H1 (cell line): ENCODE data around the gene RAB43. TPM values are rescaled to one million over a fixed set of nuclear protein-coding genes. Genes with fewer than 3 reads are reported as not detected.
A peak's percentile ranks its signal among the peaks of the same experiment; 100 is the strongest.

Experiments used
- CTCF ChIA-PET: fragments of 300-600 bp; sonication (Branson Sonifier 250); formaldehyde crosslinking; loops from one replicate; lab custom pipeline; 2021; ENCODE audit not compliant: partially characterized antibody; lab: Charles Lee
- POLR2A ChIA-PET: fragments of 300-600 bp; sonication (Branson Sonifier 250); formaldehyde crosslinking; loops from one replicate; lab custom pipeline; 2021; ENCODE audit warnings: inconsistent platforms; ENCODE audit not compliant: partially characterized antibody; lab: Charles Lee
- DNase-seq, 2 experiments: peaks; one replicate each; pipeline versions ENCODE4 v3.0.0 to v3.0.0-alpha.2; 2010 to 2022; ENCODE audit warnings: low spot score in 2 of 2, low read depth in 1 of 2, mixed read lengths in 1 of 2
- FAIRE-seq: peaks from 2 replicates; lab custom pipeline; 2011; peaks lifted over from hg19 to GRCh38; lab: Jason Lieb, UNC
- H2AFZ ChIP-seq: 2 replicates; pipeline ENCODE4 v1.8.1; 2012; ENCODE audit warnings: low read length, inconsistent platforms
- H2AK5ac ChIP-seq: 2 replicates; pipeline ENCODE4 v1.6.1; 2013; ENCODE audit warnings: low read depth, low read length
- H2BK120ac ChIP-seq: replicated peaks from 2 replicates; pipeline ENCODE3; 2013; ENCODE audit warnings: low read depth, low read length, inconsistent platforms
- H2BK12ac ChIP-seq: 2 replicates; pipeline ENCODE4 v1.6.1; 2013; ENCODE audit warnings: low read depth, low read length
- H2BK15ac ChIP-seq: 2 replicates; pipeline ENCODE4 v1.6.1; 2013; ENCODE audit warnings: low read length
- H2BK20ac ChIP-seq: 2 replicates; pipeline ENCODE4 v1.6.1; 2013; ENCODE audit warnings: low read length
- H2BK5ac ChIP-seq: 2 replicates; pipeline ENCODE4 v1.6.1; 2013; ENCODE audit warnings: low read depth, low read length
- H3K14ac ChIP-seq: 2 replicates; pipeline ENCODE4 v1.6.1; 2013; ENCODE audit warnings: inconsistent platforms; ENCODE audit not compliant: insufficient read length
- H3K18ac ChIP-seq: 2 replicates; pipeline ENCODE4 v1.6.1; 2013; ENCODE audit warnings: low read length; ENCODE audit errors: extremely low read depth
- H3K23ac ChIP-seq: 2 replicates; pipeline ENCODE4 v1.6.1; 2013; ENCODE audit warnings: inconsistent platforms; ENCODE audit not compliant: insufficient read length
- H3K23me2 ChIP-seq: 2 replicates; pipeline ENCODE4 v1.6.1; 2013; ENCODE audit warnings: low read depth, low read length
- H3K27ac ChIP-seq: 2 replicates; pipeline ENCODE4 v1.6.1; 2011; ENCODE audit warnings: low read depth, low read length, inconsistent platforms
- H3K27me3 ChIP-seq, 4 experiments: replicated peaks in 1 of 4; 1 replicate in 1 of 4; 2 replicates in 3 of 4; pipeline versions ENCODE4 v1.6.1 to v1.8.1; 2011 to 2013; ENCODE audit warnings: low read length in 3 of 4, mild to moderate bottlenecking in 3 of 4, inconsistent platforms in 2 of 4, mixed read lengths in 2 of 4, moderate library complexity in 1 of 4; ENCODE audit not compliant: control insufficient read depth in 3 of 4, insufficient read depth in 3 of 4; ENCODE audit errors: extremely low read depth in 1 of 4
- H3K36me3 ChIP-seq, 4 experiments: 2 replicates each; pipeline versions ENCODE4 v1.6.1 to v1.8.1; 2011 to 2013; ENCODE audit warnings: mild to moderate bottlenecking in 4 of 4, low read length in 3 of 4, moderate library complexity in 2 of 4, control low read depth in 1 of 4, inconsistent platforms in 1 of 4; ENCODE audit not compliant: insufficient read depth in 4 of 4, control insufficient read depth in 2 of 4
- H3K4ac ChIP-seq: replicated peaks from 2 replicates; pipeline ENCODE3; 2013; ENCODE audit warnings: low read length, low read depth, mixed read lengths, inconsistent platforms; ENCODE audit not compliant: insufficient read length
- H3K4me1 ChIP-seq, 4 experiments: replicated peaks in 1 of 4; 1 replicate in 1 of 4; 2 replicates in 3 of 4; pipeline versions ENCODE4 v1.6.1 to v1.8.1; 2011 to 2013; ENCODE audit warnings: low read length in 3 of 4, inconsistent platforms in 2 of 4, mixed read lengths in 1 of 4; ENCODE audit not compliant: insufficient read depth in 4 of 4, control insufficient read depth in 3 of 4
- H3K4me2 ChIP-seq, 2 experiments: 2 replicates each; pipeline versions ENCODE4 v1.6.1 to v1.8.1; 2011 to 2013; ENCODE audit warnings: low read depth in 2 of 2, low read length in 2 of 2, control low read depth in 1 of 2, inconsistent platforms in 1 of 2, mild to moderate bottlenecking in 1 of 2; ENCODE audit not compliant: insufficient read depth in 1 of 2
- H3K4me3 ChIP-seq, 4 experiments: fragments of 200-600, 300-600 bp in 1 of 4; sonication (generic), shearing (Covaris generic), sonication (Bioruptor Twin) in 1 of 4; 2 replicates each; pipeline versions ENCODE4 v1.5.1 to v1.8.1; 2011 to 2016; ENCODE audit warnings: low read length in 4 of 4, low read depth in 3 of 4, control low read depth in 2 of 4, inconsistent platforms in 2 of 4, mild to moderate bottlenecking in 2 of 4, mixed read lengths in 1 of 4, moderate library complexity in 1 of 4; ENCODE audit not compliant: insufficient read depth in 2 of 4; ENCODE audit errors: extremely low read depth in 1 of 4
- H3K56ac ChIP-seq: replicated peaks from 2 replicates; pipeline ENCODE3; 2013; ENCODE audit warnings: low read depth, mild to moderate bottlenecking, mixed read lengths, low read length, inconsistent platforms; ENCODE audit not compliant: insufficient read length
- H3K79me1 ChIP-seq: 2 replicates; pipeline ENCODE4 v1.6.1; 2013; ENCODE audit warnings: low read depth, low read length, control low read depth
- H3K79me2 ChIP-seq, 2 experiments: 2 replicates each; pipeline versions ENCODE4 v1.6.1 to v1.8.1; 2012 to 2013; ENCODE audit warnings: low read length in 2 of 2, mild to moderate bottlenecking in 2 of 2, inconsistent platforms in 1 of 2; ENCODE audit not compliant: insufficient read depth in 2 of 2, control insufficient read depth in 1 of 2
- H3K9ac ChIP-seq, 4 experiments: replicated peaks in 1 of 4; 1 replicate in 1 of 4; 2 replicates in 3 of 4; pipeline versions ENCODE4 v1.6.1 to v1.8.1; 2011 to 2013; ENCODE audit warnings: low read depth in 3 of 4, low read length in 3 of 4, control low read depth in 2 of 4, mild to moderate bottlenecking in 2 of 4, moderate library complexity in 2 of 4, inconsistent platforms in 1 of 4; ENCODE audit errors: extremely low read depth in 1 of 4
- H3K9me3 ChIP-seq, 2 experiments: 2 replicates each; pipeline versions ENCODE4 v1.6.1 to v1.8.1; 2012 to 2013; ENCODE audit warnings: mild to moderate bottlenecking in 2 of 2, moderate library complexity in 2 of 2, control low read depth in 1 of 2, inconsistent platforms in 1 of 2, low read depth in 1 of 2, low read length in 1 of 2, mixed read lengths in 1 of 2; ENCODE audit not compliant: insufficient read depth in 2 of 2
- H4K20me1 ChIP-seq, 2 experiments: replicated peaks in 1 of 2; 2 replicates each; pipeline versions ENCODE3 to v1.8.1; 2011 to 2013; ENCODE audit warnings: inconsistent platforms in 2 of 2, low read length in 2 of 2, mild to moderate bottlenecking in 1 of 2; ENCODE audit not compliant: insufficient read depth in 2 of 2, control insufficient read depth in 1 of 2
- H4K5ac ChIP-seq: 2 replicates; pipeline ENCODE4 v1.6.1; 2013; ENCODE audit warnings: low read length, low read depth, mixed read lengths, inconsistent platforms; ENCODE audit not compliant: insufficient read length
- H4K8ac ChIP-seq: 2 replicates; pipeline ENCODE4 v1.8.0; 2013; ENCODE audit warnings: mild to moderate bottlenecking, moderate library complexity, low read length, inconsistent platforms; ENCODE audit not compliant: insufficient read depth; ENCODE audit errors: extremely low read depth
- H4K91ac ChIP-seq: replicated peaks from 2 replicates; pipeline ENCODE3; 2013; ENCODE audit warnings: low read length, mixed read lengths, inconsistent platforms; ENCODE audit not compliant: insufficient read length
- EGR1 ChIP-seq: IDR thresholded peaks from 2 replicates; pipeline ENCODE4 v1.6.1; 2011; ENCODE audit warnings: low read depth, low read length, borderline replicate concordance
- RNF2 ChIP-seq: fragments of 200-900, 300-1000 bp; sonication (generic); IDR thresholded peaks from 2 replicates; pipeline ENCODE4 v1.7.1; 2016; ENCODE audit warnings: borderline replicate concordance, low read depth, mild to moderate bottlenecking, antibody characterized with exemption, low read length; ENCODE audit not compliant: poor library complexity, severe bottlenecking; ENCODE audit errors: missing control alignments
- WGBS, 2 experiments: shearing (Covaris generic) in 1 of 2; methylation state at CpG; one replicate each; pipeline versions ENCODE4 v1.1.6 to v1.1.7; 2013 to 2015; ENCODE audit warnings: low lambda C conversion rate in 2 of 2, mixed read lengths in 2 of 2, inconsistent platforms in 1 of 2, low coverage in 1 of 2, missing lambda C conversion rate in 1 of 2; ENCODE audit not compliant: insufficient replicate concordance in 2 of 2, insufficient coverage in 1 of 2, insufficient read length in 1 of 2; ENCODE audit errors: extremely low coverage in 1 of 2, missing lambda C conversion rate in 1 of 2; 5-methylcytosine and 5-hydroxymethylcytosine counted together
- polyA plus RNA-seq, 7 experiments: library from polyadenylated mRNA; depleted of rRNA in 3 of 7; stranded (reverse) in 5 of 7; unstranded in 2 of 7; fragments of >200 nt in 5 of 7; fragments of 200-250 nt in 2 of 7; gene quantifications; 1 replicate in 5 of 7; 2 replicates in 1 of 7; 4 replicates in 1 of 7; pipeline versions ENCODE4 v1.2.1 to v1.2.3, GENCODE V29; 2011 to 2013; ENCODE audit warnings: missing spikeins in 2 of 7, mixed read lengths in 2 of 7
- total RNA-seq: library from RNA; stranded (reverse); fragmentation: NEBNext Ultra II Directional; extraction: Animal tissue kit (Norgen Biotek cat#: 25700); gene quantifications from 2 replicates; pipeline ENCODE4 v1.2.1, GENCODE V29; 2021

The RAB43 gene
- total and polyA plus RNA-seq, 2 of the 8 experiments (the other 6 are each of a cell fraction or from before 2014, with no cell fraction given): 13.1 to 19.4 TPM

DNA sequence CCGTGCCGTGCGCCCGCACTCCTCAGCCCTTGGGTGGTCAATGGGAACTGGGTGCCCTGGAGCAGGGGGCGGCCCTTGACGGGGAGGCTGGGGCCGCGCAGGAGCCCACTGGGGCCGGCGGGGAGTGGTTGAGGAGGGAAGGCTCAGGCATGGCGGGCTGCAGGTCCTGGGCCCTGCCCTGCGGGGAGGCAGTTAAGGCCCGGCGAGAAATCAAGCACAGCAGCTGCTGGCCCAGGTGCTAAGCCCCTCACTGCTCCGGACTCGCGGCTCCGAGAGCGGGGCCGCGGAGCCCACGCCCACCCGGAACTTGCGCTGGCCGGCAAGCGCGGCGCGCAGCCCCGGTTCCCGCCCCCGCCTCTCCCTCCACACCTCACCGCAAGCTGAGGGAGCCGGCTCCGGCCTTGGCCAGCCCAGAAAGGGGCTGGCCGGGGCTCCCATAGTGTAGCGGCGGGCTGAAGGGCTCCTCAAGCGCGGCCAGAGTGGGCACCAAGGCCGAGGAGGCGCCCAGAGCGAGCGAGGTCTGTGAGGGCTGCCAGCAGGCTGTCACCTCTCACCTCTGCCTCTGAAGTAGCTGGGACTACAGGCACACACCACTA lies 53.2 kb downstream of the RAB43 start:
- no peak for FAIRE-seq
- Histone ChIP-seq H3K4ac (no peak overlapping the region), H4K5ac (no peak overlapping the region), H3K79me1 (no peaks in the 10 kb centered on the region), H4K8ac (peak overlapping the region; percentile 83; the same call in 1 of the 2 replicates), H3K4me3 (peak overlapping the region in 2 of 4 experiments; percentile 23 to 51; a peak in 6 of 8 replicates), H3K36me3 (no peaks in the 10 kb centered on the region), H2AFZ (no peak overlapping the region), H3K23ac (no peak overlapping the region), H3K56ac (no peak overlapping the region), H3K18ac (no peak overlapping the region; the same call in 1 of the 2 replicates), H3K27ac (no peak overlapping the region), H3K9ac (no peak overlapping the region), H2BK20ac (no peak overlapping the region), H2BK12ac (no peak overlapping the region), H3K4me1 (no peaks in the 10 kb centered on the region), H3K27me3 (no peaks in the 10 kb centered on the region), H4K20me1 (no peaks in the 10 kb centered on the region), H3K79me2 (no peaks in the 10 kb centered on the region), H3K4me2 (peak overlapping the region; percentile 29 to 42; a peak in 2 of 4 replicates), H2AK5ac (no peak overlapping the region), H2BK120ac (no peak overlapping the region), H3K9me3 (no peaks in the 10 kb centered on the region), H3K14ac (no peak overlapping the region), H4K91ac (no peak overlapping the region), H3K23me2 (no peaks in the 10 kb centered on the region), H2BK15ac (no peak overlapping the region), H2BK5ac (no peak overlapping the region)
- DNase-seq: no peak
- POLR2A ChIA-PET: interaction anchor here (0.5 to 1.7 kb wide), 16 partner anchors 10 to 486 kb away, joined by 3 to 7 read pairs (median 3); partner anchors contain the start of genes CNBP and COPG1
- CTCF ChIA-PET: interaction anchor here (0.8 to 14.9 kb wide), 13 partner anchors 12 to 178 kb away, joined by 3 to 210 read pairs (median 3); partner anchors contain the start of genes CFAP92 and GP9
- 34% methylated on average over 28 of the region's 44 CpGs; no CpG with 5 or more reads in 1 of the 2 experiments for WGBS, 2 experiments
- TF ChIP-seq RNF2 (no peak), EGR1 (peak; percentile 13; the same call in 1 of the 2 replicates)
